Loucy (cell line): ENCODE results near the gene ANKRD6.
A peak's percentile ranks its signal among the peaks of the same experiment; 100 is the strongest.

Experiments used
- H2AFZ ChIP-seq: fragments of 200-600 bp; sonication (generic); 2 replicates; pipeline ENCODE4 v1.6.0; 2016; ENCODE audit warnings: antibody characterized with exemption, mild to moderate bottlenecking, low read length, moderate library complexity
- H3F3A ChIP-seq: fragments of 200-600 bp; 2 replicates; pipeline ENCODE4 v1.6.0; 2016; ENCODE audit warnings: antibody characterized with exemption, low read depth, mild to moderate bottlenecking
- H3K27me3 ChIP-seq: fragments of 200-600 bp; sonication (generic); 2 replicates; pipeline ENCODE4 v1.6.1; 2014; ENCODE audit warnings: low read length, mild to moderate bottlenecking; ENCODE audit not compliant: insufficient read depth, poor library complexity, severe bottlenecking
- H3K36me3 ChIP-seq: fragments of 200-600 bp; sonication (generic); 2 replicates; pipeline ENCODE4 v1.6.1; 2016; ENCODE audit warnings: low read length; ENCODE audit not compliant: insufficient read depth
- H3K4me1 ChIP-seq: fragments of 200-600 bp; sonication (generic); 2 replicates; pipeline ENCODE4 v1.5.1; 2014; ENCODE audit warnings: low read length, mild to moderate bottlenecking; ENCODE audit not compliant: insufficient read depth, poor library complexity, severe bottlenecking
- H3K4me2 ChIP-seq: fragments of 200-600 bp; sonication (generic); 2 replicates; pipeline ENCODE4 v1.6.0; 2014; ENCODE audit warnings: antibody characterized with exemption, low read length, low read depth, mild to moderate bottlenecking; ENCODE audit not compliant: poor library complexity, severe bottlenecking
- H3K4me3 ChIP-seq: fragments of 200-600 bp; sonication (generic); 2 replicates; pipeline ENCODE4 v1.5.1; 2014; ENCODE audit warnings: low read length, mild to moderate bottlenecking, mixed read lengths; ENCODE audit not compliant: poor library complexity, severe bottlenecking
- H3K79me2 ChIP-seq: fragments of 200-600 bp; sonication (generic); 2 replicates; pipeline ENCODE4 v1.6.1; 2014; ENCODE audit warnings: low read length; ENCODE audit not compliant: insufficient read depth
- H3K9ac ChIP-seq: fragments of 200-600 bp; sonication (generic); 2 replicates; pipeline ENCODE4 v1.6.0; 2014; ENCODE audit warnings: mild to moderate bottlenecking, low read depth, low read length, moderate library complexity; ENCODE audit not compliant: poor library complexity, severe bottlenecking
- H3K9me2 ChIP-seq: fragments of 200-600 bp; sonication (generic); replicated peaks from 2 replicates; pipeline ENCODE4 v1.6.1; 2016; ENCODE audit warnings: low read depth, low read length, mixed read lengths
- H3K9me3 ChIP-seq: fragments of 200-600 bp; sonication (generic); 2 replicates; pipeline ENCODE4 v1.6.1; 2014; ENCODE audit warnings: mild to moderate bottlenecking, antibody characterized with exemption, low read length, low read depth; ENCODE audit not compliant: insufficient read depth
- H4K20me1 ChIP-seq: fragments of 200-600 bp; sonication (generic); 2 replicates; pipeline ENCODE4 v1.6.0; 2014; ENCODE audit warnings: antibody characterized with exemption, low read length, mild to moderate bottlenecking; ENCODE audit not compliant: insufficient read depth, poor library complexity, severe bottlenecking
- EZH2phosphoT487 ChIP-seq: fragments of 200-600 bp; IDR thresholded peaks from 2 replicates; pipeline ENCODE4 v1.6.1; 2018; ENCODE audit warnings: antibody characterized with exemption, mild to moderate bottlenecking, moderate library complexity, borderline replicate concordance
- TF ChIP-seq, protein P1 (sequence below): fragments of 200-600 bp; sonication (generic); conservative IDR thresholded peaks from 2 replicates; pipeline ENCODE4 v1.5.1; 2014; ENCODE audit warnings: mild to moderate bottlenecking, antibody characterized with exemption, low read length

ANKRD6 gene

GRCh38 chr6:89505847-89506246 is 72.9 kb downstream of the ANKRD6 start:
- Histone ChIP-seq H3K9ac (no peak overlapping the region), H3K4me1 (peaks cover 8% of the 10 kb centered on the region)
- no peak for TF ChIP-seq EZH2phosphoT487
- TF ChIP-seq, protein P1, sequence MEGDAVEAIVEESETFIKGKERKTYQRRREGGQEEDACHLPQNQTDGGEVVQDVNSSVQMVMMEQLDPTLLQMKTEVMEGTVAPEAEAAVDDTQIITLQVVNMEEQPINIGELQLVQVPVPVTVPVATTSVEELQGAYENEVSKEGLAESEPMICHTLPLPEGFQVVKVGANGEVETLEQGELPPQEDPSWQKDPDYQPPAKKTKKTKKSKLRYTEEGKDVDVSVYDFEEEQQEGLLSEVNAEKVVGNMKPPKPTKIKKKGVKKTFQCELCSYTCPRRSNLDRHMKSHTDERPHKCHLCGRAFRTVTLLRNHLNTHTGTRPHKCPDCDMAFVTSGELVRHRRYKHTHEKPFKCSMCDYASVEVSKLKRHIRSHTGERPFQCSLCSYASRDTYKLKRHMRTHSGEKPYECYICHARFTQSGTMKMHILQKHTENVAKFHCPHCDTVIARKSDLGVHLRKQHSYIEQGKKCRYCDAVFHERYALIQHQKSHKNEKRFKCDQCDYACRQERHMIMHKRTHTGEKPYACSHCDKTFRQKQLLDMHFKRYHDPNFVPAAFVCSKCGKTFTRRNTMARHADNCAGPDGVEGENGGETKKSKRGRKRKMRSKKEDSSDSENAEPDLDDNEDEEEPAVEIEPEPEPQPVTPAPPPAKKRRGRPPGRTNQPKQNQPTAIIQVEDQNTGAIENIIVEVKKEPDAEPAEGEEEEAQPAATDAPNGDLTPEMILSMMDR: no peak

GRCh38 chr6:89506716-89507617 is 74.0 kb downstream of the ANKRD6 start:
- Histone ChIP-seq H3K36me3 (no peaks in the 10 kb centered on the region), H4K20me1 (no peaks in the 10 kb centered on the region), H3K4me2 (no peak overlapping the region), H3K4me3 (no peak overlapping the region), H3K9ac (no peak overlapping the region), H3K4me1 (peaks cover 8% of the 10 kb centered on the region), H3K79me2 (no peaks in the 10 kb centered on the region), H3K27me3 (no peaks in the 10 kb centered on the region), H3K9me2 (no peaks in the 10 kb centered on the region), H3F3A (no peaks in the 10 kb centered on the region), H3K9me3 (no peaks in the 10 kb centered on the region), H2AFZ (no peak overlapping the region)
- TF ChIP-seq EZH2phosphoT487: no peak
- TF ChIP-seq, protein P1: no peak

More at GRCh38 chr6:89505847-89506246, 72.9 kb downstream of the ANKRD6 start:
- H3K79me2 ChIP-seq: no peaks in the 10 kb centered on the region
- H3K27me3 ChIP-seq: no peaks in the 10 kb centered on the region
- H2AFZ ChIP-seq: no peak overlapping the region
- H3K9me3 ChIP-seq: no peaks in the 10 kb centered on the region
- no peak overlapping the region for H3K4me2 ChIP-seq
- H3K36me3 ChIP-seq: no peaks in the 10 kb centered on the region
- no peaks in the 10 kb centered on the region for H3F3A ChIP-seq
- no peaks in the 10 kb centered on the region for H4K20me1 ChIP-seq
- no peak overlapping the region for H3K4me3 ChIP-seq
- H3K9me2 ChIP-seq: no peaks in the 10 kb centered on the region

GRCh38 chr6:89508755-89509563 is 76.0 kb downstream of the ANKRD6 start:
- H3K4me2 ChIP-seq: no peak overlapping the region
- H3K9me2 ChIP-seq: no peaks in the 10 kb centered on the region
- H3K4me3 ChIP-seq: no peak overlapping the region
- no peaks in the 10 kb centered on the region for H4K20me1 ChIP-seq
- no peaks in the 10 kb centered on the region for H3K27me3 ChIP-seq
- H3K9me3 ChIP-seq: no peaks in the 10 kb centered on the region
- peaks cover 8% of the 10 kb centered on the region for H3K4me1 ChIP-seq
- H3K36me3 ChIP-seq: no peaks in the 10 kb centered on the region
- TF ChIP-seq, protein P1: no peak
- TF ChIP-seq EZH2phosphoT487: no peak
- H3K79me2 ChIP-seq: no peaks in the 10 kb centered on the region
- 0 out of 2 replicates have a peak overlapping the region, but pooled peaks have one; percentile 13 for H2AFZ ChIP-seq
- H3F3A ChIP-seq: no peaks in the 10 kb centered on the region
- H3K9ac ChIP-seq: no peak overlapping the region
